MCF 10A (cell line): Measurements from ENCODE around the gene VKORC1. TPM values are rescaled to one million over a fixed set of nuclear protein-coding genes. Genes with fewer than 3 reads are reported as not detected.

Experiments used
- BruUV-seq: library from RNA; stranded (reverse); fragments of 400-500 nt; replicated peaks from 2 replicates; lab custom pipeline; 2021; lab: Mats Ljungman, UMichigan
- CTCF ChIA-PET: fragments of 300-600 bp; sonication (Branson Sonifier 250); formaldehyde crosslinking; extraction: SDS; loops from one replicate; lab custom pipeline; 2021; ENCODE audit warnings: antibody characterized with exemption, inconsistent platforms; lab: Yijun Ruan, JAX
- POLR2A ChIA-PET: fragments of 300-600, 350-650 bp; sonication (Branson Sonifier 250); formaldehyde crosslinking; extraction: SDS; loops from one replicate; lab custom pipeline; 2020; ENCODE audit warnings: antibody characterized with exemption, inconsistent platforms; lab: Yijun Ruan, JAX
- DNase-seq: peaks from one replicate; pipeline ENCODE4 v3.0.0-alpha.2; 2018; ENCODE audit not compliant: unreplicated experiment
- H3K27ac Mint-ChIP-seq: one replicate; pipeline ENCODE4 v1.8.0; 2022; ENCODE audit warnings: mild to moderate bottlenecking, low read depth, mixed read lengths; ENCODE audit not compliant: unreplicated experiment
- H3K27me3 Mint-ChIP-seq: one replicate; pipeline ENCODE4 v1.8.0; 2022; ENCODE audit warnings: mixed read lengths; ENCODE audit not compliant: insufficient read depth, unreplicated experiment
- H3K36me3 Mint-ChIP-seq: one replicate; pipeline ENCODE4 v1.8.0; 2022; ENCODE audit warnings: mild to moderate bottlenecking, moderate library complexity, mixed read lengths; ENCODE audit not compliant: insufficient read depth, unreplicated experiment
- H3K4me1 Mint-ChIP-seq: one replicate; pipeline ENCODE4 v1.8.0; 2022; ENCODE audit warnings: mixed read lengths; ENCODE audit not compliant: insufficient read depth, unreplicated experiment
- H3K4me3 Mint-ChIP-seq: one replicate; pipeline ENCODE4 v1.8.0; 2022; ENCODE audit warnings: mild to moderate bottlenecking, moderate library complexity, mixed read lengths; ENCODE audit not compliant: unreplicated experiment
- H3K9me3 Mint-ChIP-seq: one replicate; pipeline ENCODE4 v1.8.0; 2022; ENCODE audit warnings: mixed read lengths; ENCODE audit not compliant: unreplicated experiment
- CTCF ChIP-seq: fragments of 200-600 bp; IDR thresholded peaks from one replicate; pipeline ENCODE4 v1.8.0; 2022; ENCODE audit warnings: antibody characterized with exemption, mild to moderate bottlenecking; ENCODE audit not compliant: unreplicated experiment
- intact Hi-C: fragments of 100-400 bp; cut with micrococcal nuclease; formaldehyde crosslinking; loops from 2 replicates; pipeline ENCODE4 v1.14.1; 2022
- total RNA-seq: library from RNA; stranded (reverse); gene quantifications from 2 replicates; pipeline ENCODE4 v1.2.3, GENCODE V29; 2022

The VKORC1 gene
- total RNA-seq, 1 experiment from 2014 or later: 66.3 TPM

GRCh38 chr16:31132303-31132979, 37.8 kb upstream of the VKORC1 start:
- H3K9me3 Mint-ChIP-seq: no peaks in the 10 kb centered on the region
- no peak for DNase-seq
- POLR2A ChIA-PET: interaction anchor here (1.0 to 12.0 kb wide), 3 partner anchors 9 to 47 kb away, joined by 3 to 201 read pairs (median 20); partner anchors contain the start of genes FUS and KAT8
- no peaks in the 10 kb centered on the region for H3K27me3 Mint-ChIP-seq
- peaks cover 19% of the 10 kb centered on the region for H3K4me1 Mint-ChIP-seq
- intact Hi-C loops: no loop called here
- BruUV-seq: no TSS peak
- peaks cover 24% of the 10 kb centered on the region for H3K36me3 Mint-ChIP-seq
- TF ChIP-seq CTCF: no peak
- no peak overlapping the region for H3K27ac Mint-ChIP-seq
- CTCF ChIA-PET: interaction anchor here (1.1 to 1.2 kb wide), 2 partner anchors 9 to 10 kb away, joined by 3 to 4 read pairs; no protein-coding TSS in a partner anchor
- no peak overlapping the region for H3K4me3 Mint-ChIP-seq

- no TSS peak for BruUV-seq
- Mint-ChIP-seq H3K36me3 (peaks cover 26% of the 10 kb centered on the region), H3K4me1 (peaks cover 19% of the 10 kb centered on the region), H3K9me3 (no peaks in the 10 kb centered on the region), H3K4me3 (no peak overlapping the region), H3K27me3 (no peaks in the 10 kb centered on the region), H3K27ac (no peak overlapping the region)
- CTCF ChIA-PET: interaction anchor here (1.2 kb wide), 1 partner anchor 10 kb away, joined by 4 read pairs; no protein-coding TSS in a partner anchor
- POLR2A ChIA-PET: interaction anchor here (1.3 to 12.0 kb wide), 3 partner anchors 10 to 36 kb away, joined by 6 to 201 read pairs (median 7); partner anchors contain the start of gene KAT8
- intact Hi-C loops: no loop called here
- DNase-seq: no peak
- TF ChIP-seq CTCF: no peak
Measured at GRCh38 chr16:31131841-31132271, 37.3 kb upstream of the VKORC1 start.

GRCh38 chr16:31131416-31131815, 36.8 kb upstream of the VKORC1 start:
- CTCF ChIA-PET: interaction anchor here (0.7 to 1.2 kb wide), 2 partner anchors 11 to 23 kb away, joined by 3 to 4 read pairs; partner anchors contain the start of gene BCKDK
- H3K27ac Mint-ChIP-seq: no peak overlapping the region
- H3K4me3 Mint-ChIP-seq: no peak overlapping the region

More at GRCh38 chr16:31131416-31131815, 36.8 kb upstream of the VKORC1 start:
- no TSS peak for BruUV-seq
- Mint-ChIP-seq H3K9me3 (no peaks in the 10 kb centered on the region), H3K4me1 (peaks cover 19% of the 10 kb centered on the region), H3K27me3 (no peaks in the 10 kb centered on the region), H3K36me3 (peaks cover 27% of the 10 kb centered on the region)
- DNase-seq: no peak
- TF ChIP-seq CTCF: no peak
- intact Hi-C loops: no loop called here
- POLR2A ChIA-PET: interaction anchor here (1.3 to 12.0 kb wide), 3 partner anchors 11 to 35 kb away, joined by 6 to 201 read pairs (median 7); partner anchors contain the start of gene KAT8
